ENCODE measurements around the gene MAN1A1.

The MAN1A1 gene

DNA sequence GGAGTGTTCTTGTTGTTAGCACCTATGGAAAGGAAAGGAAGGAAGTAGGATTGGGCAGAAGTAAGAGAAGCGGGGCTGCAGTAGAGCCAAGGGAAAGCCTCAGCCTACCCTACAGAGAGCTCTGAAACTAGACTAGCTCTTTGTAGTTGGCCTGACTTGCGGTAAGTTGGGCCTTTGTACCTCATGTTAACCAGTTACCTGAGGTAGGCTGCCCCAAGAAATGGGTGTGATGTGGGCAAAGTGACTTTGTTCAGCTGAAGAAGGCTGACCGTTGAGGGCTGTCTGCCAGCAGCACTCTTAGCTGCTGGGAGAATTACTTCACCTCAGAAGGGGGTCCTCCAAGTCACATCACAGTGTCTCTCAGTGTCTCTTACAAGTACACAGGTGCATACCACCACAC lies 216.2 kb downstream of the MAN1A1 start:
- no peak for DNase-seq

DNA sequence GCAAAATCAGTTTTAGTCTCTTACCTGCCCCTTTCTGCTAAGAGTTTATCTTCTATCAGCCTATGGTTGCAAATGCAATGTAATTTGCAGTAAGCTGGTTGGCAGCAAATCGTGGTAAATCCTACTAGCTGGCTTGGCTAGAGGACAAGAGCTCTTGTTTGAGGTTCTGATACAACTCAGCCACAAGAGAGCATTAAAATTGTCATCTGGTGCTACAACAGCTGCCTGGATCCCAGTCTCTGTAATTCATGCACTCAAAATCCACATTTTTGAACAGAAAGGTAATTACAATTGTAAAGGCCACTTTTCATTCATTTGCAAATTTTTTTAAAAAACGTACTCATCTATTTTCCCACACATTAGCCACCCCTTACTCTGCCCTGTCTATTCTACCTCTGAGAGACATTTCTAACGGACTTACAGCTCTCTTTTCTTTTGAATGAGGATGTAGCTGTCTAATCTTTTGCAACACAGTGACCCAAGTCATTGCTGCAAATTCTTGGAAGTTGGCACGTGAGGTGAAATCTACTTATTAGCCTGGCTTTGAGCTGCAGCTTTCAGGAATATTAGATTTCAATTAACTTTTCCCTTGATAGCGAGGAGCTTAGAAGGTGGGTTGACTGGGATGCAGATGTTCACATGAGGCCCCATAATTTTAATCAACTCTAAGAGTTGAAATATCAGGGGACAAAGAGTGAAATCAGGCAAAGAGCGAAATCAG lies 217.1 kb downstream of the MAN1A1 start:
- DNase-seq: no peak

DNA sequence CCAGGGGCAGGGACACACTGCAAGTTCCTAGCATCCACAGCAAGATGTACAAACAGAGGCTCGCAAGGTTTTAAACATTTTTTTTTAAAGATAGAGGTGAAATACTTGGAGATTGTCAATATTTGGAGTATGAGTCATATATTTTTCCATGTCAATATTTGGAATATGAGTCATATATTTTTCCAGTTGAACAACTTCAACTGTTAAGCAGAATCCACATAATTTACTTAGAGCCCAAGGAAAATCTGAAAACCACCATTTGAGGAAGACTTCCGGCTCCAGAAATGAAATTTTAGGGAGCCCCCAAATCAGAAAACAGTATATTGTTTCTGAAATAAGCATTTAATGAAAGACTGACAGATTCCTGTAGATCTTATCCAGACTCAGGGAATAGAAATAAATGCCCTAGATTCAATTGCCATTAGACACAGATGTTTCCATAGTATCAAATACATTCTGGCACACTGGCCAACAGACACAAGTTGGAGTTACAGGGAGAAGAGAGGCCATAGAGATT lies 219.5 kb downstream of the MAN1A1 start:
- DNase-seq: no peak

DNA sequence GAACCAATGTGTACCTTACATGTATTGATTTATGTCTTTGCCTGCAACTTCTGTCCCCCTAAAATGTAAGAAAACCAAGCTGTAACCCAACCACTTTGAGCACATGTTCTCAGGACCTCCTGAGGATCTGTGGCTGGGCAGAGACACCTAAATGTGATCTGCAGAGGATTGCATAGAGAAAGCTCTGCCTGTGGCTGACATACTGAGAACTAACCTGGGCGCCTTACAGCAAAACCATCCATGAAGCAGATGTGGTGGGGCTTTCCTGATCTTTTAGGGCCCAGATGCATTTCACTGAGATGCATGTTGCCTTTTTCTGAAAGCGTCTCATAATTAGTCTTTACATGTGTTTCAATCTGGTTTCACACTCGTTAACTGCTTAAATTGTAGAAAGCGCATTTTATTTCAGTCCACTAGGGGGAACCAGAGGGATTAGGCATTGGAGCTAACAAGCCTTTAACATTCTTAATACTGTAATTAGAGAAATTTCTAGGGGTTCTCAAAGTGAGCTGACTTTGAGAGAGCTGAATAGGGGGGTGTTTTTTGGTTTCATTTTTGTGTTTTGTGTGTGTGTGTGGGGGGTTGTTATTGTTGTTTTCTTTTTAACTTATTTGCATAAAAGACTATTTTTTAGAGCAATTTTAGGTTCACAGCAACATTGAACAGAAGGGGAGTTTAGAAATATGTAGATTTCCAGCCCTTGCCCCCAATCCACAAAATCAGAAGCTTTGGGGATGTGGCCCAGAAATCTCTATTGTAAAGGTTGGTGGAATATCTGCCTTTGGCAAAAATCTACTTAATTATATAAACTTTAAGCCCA lies 220.2 kb downstream of the MAN1A1 start:
- DNase-seq: peak; percentile 4

DNA sequence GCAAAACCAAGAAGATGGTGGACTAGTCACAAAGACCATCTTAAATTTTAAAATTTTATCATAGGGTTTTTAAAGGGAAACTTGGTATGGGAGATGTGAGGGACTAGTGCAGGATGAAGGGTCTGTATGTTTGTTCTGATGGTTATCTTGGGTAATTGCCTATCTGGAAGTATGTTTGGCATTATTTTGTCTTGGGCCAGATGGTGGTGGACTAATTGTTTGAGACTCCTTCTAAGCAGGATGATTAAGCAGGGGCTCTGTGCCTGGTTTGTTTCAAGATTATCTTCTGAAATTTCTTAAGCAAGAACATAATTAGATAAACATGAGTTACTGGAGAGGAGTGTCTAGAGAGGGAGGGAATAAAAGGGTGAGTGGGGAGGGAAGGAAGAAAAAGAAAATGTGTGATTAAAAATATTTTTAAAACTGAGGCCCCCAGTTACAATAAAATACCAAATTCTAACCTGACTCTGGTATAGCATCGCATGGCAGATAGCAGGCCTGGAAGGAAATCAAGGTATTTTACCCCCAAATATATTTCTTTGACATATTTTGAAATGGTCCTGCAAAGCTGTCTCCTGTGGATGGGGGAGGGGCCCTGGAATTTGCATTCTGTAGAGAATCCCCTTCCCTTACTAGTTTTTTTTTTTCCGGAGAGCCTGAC lies 221.2 kb downstream of the MAN1A1 start:
- DNase-seq: no peak

DNA sequence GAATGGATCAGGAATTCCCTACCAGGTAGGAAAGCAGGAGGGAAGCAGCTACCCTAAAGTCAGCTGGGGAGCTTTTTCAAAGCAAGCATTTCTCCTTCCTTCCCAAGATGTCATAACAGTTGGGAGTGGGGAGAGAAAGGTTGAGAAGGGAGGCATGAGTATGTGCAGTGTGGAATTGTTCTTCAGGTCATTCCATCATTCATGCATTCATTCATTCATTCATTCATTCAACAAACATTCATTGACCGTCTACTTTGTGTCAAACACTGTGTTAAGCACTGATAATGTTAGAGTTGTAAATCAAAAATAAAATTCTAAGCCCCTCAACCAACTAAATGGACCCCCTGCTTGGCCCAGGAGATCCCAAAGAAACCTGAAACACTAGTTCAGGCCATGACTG lies 221.9 kb downstream of the MAN1A1 start:
- DNase-seq: no peak

All from NCI-H2227 treated with DMSO at 0.1 percent for 48 hours (cell line).